NCI-H226 (cell line): ENCODE data around the gene PIK3R5.
"Not testable (repeated sequence)": the region's sequence is repeated elsewhere in the genome, so short reads cannot be mapped to it uniquely, and the experiment has no call there.

Experiments
- DNase-seq: peaks from one replicate; pipeline ENCODE4 v3.0.0-alpha.2; 2015

The PIK3R5 gene

DNA sequence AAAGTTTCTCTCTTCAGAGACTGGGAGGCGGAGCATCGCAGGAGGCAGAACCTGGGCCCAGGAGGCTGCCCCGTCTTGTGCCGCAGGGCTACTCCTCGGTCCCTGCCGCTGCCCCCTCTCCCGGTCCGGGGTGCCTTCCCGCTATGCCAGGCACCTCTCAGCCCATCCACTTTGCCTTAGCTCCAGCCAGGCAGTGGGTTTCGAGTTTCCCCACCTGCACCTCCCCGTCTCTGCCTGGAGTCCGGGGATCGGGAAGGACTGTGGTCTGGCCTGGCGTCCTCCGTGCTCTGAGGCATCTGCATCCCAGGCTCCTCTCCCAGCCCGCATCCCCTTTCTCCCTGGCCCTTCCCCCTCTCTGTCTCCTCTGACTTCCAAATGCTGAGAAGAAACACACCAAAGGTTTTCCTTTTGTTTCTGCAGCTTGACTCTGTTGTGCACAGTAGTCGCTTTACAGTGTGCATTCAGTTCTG lies 71.3 kb downstream of the PIK3R5 start:
- no peak for DNase-seq

DNA sequence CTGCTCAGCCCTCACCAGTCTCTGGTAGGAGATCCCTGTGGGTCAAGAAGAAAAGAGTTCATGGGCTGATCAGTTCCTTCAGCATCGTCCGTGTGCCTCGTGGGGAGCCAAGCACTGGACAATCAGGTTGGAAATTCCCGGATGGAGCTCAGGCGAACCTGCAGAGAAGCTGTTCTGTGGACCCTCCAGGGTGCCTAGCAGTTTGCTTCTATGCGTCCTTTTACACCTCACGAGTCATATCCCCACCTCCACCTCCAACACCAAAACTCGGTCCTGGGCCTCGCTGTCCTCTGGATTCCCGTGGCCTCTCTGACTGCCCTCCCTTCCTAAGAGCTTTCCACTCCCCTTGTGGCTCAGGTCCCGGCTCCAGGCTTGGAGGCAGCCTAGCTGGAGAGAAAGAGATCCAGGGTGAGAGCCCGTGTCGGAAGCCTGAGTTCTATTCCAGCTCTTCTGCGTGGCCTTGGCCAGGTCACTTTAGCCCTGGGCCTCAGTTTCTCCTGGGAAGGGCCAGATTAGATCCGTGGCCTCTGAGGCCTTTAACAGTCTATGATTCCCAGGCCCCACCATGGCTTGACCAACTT lies 71.8 kb downstream of the PIK3R5 start:
- DNase-seq: no peak

- no peak for DNase-seq
These were observed 72.4 kb downstream of the PIK3R5 start for GRCh38 chr17:8893059-8893458.

DNA sequence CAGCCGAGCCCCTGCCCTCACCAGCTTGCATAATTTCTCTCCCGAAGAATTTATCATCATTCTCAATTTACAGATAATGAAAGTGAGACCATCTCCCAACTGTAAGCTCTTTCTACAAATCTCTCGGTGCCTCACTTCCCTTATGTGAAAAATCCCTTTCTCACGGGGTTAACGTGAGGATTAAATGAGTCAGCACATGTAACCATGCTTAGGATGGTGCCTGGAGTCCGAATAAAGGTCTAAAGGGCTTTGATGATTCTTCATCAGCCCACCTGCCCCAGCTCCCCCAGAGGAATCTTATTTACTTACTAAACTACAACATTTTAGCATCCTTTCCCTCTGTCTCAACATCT lies 73.2 kb downstream of the PIK3R5 start:
- DNase-seq: no peak

DNA sequence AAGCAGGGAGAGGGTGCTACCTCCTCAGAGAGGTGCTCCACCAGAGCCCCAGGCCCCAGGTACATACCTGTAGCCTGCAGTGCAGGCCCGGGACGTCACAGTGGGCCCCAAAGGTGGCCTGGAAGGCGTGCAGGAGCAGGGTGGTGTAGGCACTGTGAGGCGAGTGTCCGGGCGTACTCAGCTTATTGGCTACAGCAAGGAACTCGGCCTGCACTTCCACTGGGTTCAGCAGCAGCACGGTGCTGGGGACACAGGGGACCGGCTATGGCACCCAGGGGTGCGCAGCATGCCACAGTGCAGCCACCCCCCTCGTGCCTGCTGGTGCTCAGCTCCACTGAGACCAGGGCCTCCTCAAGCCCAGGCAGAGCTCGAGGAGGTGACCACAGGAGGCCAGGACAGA lies 74.8 kb downstream of the PIK3R5 start:
- DNase-seq: no peak

GRCh38 chr17:8889458-8890210 lies 75.9 kb downstream of the PIK3R5 start:
- DNase-seq: no peak

GRCh38 chr17:8888704-8889302 lies 76.7 kb downstream of the PIK3R5 start:
- no peak for DNase-seq

- no peak for DNase-seq
These were observed 77.4 kb downstream of the PIK3R5 start for GRCh38 chr17:8887834-8888703.

DNA sequence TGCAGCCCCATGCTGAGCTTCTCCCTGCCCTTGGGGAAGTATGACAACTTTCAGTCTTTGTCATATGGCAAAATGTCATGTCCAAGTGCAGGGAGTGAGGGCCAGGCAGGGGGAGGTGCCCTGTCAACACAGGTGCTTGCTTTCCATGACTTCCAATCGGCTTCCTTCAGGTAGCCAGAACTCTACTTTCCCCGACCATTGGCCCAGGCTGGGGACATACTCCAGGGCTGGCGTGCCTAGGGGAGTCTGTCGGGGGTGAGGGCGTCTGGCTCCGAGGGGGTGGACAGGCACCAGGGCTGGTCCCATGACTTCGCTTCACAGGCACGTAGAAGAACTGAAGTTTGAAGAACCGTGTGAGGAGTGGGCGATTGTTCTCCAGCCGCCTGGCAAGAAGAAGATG lies 78.2 kb downstream of the PIK3R5 start:
- no peak for DNase-seq

DNA sequence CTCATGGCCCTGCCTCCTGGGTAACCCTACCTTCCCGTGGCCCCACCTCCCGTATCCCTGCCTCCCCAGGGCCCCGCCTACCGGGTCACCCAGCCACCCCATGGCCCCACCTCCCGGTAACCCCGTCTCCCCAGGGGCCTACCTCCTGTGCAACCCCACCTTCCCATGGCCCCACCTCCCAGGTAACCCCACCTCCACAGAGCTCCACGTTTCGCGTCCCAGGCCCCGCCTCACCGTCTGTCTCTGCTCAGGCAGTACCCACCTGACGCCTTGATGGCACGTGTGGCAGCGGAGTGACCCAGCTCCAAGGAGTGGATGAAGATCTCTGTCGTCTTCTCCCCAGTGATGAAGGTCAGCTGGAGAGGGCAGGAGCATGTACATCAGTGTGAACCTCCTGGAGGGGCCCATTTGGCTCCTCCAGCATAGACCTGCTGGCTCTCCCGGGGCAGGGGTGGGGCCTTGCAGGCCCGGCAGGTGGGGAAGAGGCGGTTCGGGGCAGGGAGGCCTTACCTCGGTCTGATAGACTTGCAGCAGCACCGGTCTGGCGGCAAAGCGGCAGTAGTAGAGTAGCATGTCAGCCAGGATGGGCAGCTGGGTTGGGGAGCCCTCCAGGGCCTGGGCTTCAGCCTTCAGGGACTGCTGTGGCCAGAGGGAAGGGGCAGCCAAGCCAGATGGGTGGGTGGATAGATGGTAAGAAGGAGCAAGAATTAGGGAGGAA lies 79.4 kb downstream of the PIK3R5 start:
- no peak for DNase-seq

GRCh38 chr17:8885163-8885966 lies 80.1 kb downstream of the PIK3R5 start:
- not testable (repeated sequence) for DNase-seq

DNA sequence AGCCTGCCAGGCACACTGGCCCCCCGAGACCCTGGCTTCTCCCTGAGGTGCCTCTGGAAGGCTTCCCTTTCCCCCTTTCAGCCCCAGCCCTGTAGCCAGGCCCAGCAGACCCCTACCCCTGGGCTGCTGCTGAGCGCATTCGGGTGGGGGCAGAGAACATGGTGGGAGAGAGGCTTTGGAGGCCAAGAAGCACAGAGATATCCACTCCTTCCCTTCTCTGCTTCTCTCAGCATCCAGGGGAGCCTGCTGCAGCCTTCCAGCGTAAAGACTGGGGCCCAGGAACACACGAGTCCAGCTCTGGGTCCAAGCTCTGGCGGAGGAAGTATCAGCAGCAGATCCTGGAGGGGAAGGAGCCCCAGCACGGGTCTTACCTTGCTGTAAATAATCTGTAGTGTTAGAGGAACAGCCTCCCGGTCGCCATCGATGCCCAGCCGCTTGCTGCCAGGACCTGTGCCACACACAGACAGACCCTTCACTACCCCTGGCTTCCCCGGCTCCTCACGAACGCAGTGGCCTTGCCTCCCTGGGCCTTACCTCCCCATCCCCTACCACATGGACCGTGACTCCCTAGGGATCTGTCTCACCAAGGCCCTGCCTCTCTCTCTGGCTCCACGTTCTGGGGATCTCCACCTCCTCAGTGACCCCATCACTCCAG lies 81.0 kb downstream of the PIK3R5 start:
- DNase-seq: no peak

GRCh38 chr17:8883353-8883752 lies 82.2 kb downstream of the PIK3R5 start:
- DNase-seq: no peak

DNA sequence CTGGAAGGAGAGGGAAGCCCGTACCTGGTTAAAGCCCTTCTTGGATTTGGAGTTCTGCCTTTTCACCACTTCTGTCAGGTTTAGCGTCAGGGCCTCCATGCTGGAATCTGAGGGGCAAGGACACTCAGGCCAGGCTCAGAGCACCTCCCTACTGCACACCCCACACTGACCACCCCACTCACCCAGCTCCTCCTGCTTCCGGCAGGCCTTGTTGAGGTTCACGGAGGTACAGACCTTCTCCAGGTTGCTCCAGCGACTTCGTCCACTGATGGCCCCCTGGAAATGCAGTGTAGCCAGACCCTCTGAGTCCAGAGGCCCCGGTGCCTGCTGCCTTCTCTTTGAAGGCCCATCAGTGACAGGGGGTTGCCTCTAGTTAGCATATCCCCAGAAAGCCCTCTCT lies 83.9 kb downstream of the PIK3R5 start:
- DNase-seq: no peak

DNA sequence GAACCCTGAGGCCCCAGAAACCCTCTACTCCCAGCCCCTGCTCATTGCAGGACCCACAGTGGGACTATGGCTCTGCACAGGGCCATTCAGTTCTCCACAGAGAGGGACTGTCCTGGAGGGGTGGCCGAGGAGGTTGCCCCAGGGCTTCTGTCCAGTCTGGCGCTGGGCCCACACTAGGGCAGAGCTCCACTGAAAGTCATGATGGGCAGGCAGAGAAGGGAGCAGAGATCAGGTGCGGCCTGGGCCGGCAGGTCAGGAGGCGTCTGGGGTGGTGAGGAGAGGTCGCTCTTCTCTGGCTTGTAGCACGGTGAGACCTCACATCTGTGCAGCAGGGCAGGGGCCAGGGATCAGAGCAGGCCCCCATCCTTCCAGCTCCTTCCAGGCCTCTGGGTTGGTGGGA lies 85.0 kb downstream of the PIK3R5 start:
- DNase-seq: no peak

- no peak for DNase-seq
These were observed 86.1 kb downstream of the PIK3R5 start for GRCh38 chr17:8879410-8879809.

GRCh38 chr17:8877984-8878383 lies 87.5 kb downstream of the PIK3R5 start:
- no peak for DNase-seq

GRCh38 chr17:8875957-8876356 lies 89.5 kb downstream of the PIK3R5 start:
- peak; percentile 63 for DNase-seq

DNA sequence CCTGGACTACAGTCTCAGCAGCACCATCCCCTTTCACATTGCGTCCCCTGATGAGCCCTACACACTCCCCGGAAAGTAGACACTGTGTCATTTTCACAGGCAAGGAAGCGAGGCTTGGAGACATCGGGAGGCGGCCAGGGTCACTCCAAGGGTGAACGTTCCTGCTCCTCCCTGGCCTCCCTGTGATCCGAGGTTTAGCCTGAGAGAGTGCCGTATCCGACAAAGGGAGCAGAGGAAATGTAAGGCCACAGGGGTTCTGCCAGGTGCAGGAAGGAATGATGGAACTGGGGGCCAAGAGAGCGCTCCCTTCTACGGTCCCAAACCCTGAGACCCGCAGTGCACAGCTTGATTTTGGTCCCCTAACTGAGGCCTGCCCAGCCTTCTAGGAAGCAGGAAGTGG lies 90.1 kb downstream of the PIK3R5 start:
- no peak for DNase-seq

DNA sequence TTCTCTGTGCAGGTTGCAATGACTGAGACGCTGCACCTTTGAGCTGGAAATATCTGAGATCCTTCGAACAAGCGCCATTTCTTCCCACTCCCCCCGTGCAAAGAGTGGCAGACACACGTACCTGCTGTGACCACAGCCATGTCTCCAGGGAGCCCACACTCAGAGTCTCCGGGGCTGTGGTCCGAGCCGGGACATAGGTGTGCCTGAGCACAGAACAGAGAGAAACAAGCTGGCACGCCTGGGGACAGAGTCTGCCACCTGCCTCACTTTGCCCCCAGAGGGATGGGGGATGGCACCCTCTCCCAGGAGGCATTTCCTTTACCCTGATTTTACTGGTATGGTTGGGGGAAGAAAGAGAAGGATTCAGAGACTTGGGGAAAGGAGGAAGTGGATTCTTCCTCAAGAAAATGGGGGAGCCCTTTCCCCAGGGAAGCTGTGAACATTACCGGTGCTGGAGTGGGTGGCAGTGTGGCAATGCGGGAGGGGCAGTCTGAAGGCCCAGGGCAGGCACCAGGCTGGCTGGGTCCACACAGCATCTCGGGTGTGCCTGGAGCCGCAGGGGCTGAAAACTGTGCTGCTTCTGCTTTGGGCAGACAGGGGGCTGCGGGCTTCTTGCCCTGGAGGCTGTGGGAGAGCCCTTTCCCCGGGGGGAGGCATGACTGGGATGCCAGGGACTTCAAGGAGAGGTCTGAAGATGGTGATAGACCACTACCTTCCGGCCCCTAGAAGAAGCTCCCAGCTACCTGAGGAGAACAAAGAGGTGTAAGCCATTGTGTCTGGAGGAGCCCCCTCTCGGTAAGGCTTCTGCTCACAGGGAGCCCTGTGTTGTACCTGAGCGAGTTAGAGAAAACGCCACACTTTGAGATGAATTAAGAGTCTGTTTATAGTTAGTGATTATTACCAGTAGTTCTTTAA lies 91.4 kb downstream of the PIK3R5 start:
- no peak for DNase-seq
